Liver (tissue), 9 donors: ENCODE data around the gene DIP2C. TPM values are rescaled to one million over a fixed set of nuclear protein-coding genes. Genes with fewer than 3 reads are reported as not detected.
"Not testable (repeated sequence)": the region's sequence is repeated elsewhere in the genome, so short reads cannot be mapped to it uniquely, and the experiment has no call there.

ENCODE experiments used
- DNase-seq: peaks from one replicate; pipeline ENCODE4 v3.0.0-alpha.2; 2017; ENCODE audit warnings: low spot score
- H3K27ac ChIP-seq, 2 donors: one replicate each; pipeline ENCODE4 v1.7.0; 2013; ENCODE audit warnings: inconsistent platforms in 2 of 2, low read length in 2 of 2, control low read depth in 1 of 2, low read depth in 1 of 2, mild to moderate bottlenecking in 1 of 2
- H3K27me3 ChIP-seq, 4 donors: one replicate each; pipeline versions ENCODE4 v1.6.1 to v1.7.0; 2013; ENCODE audit warnings: low read length in 3 of 4, inconsistent platforms in 1 of 4, mild to moderate bottlenecking in 1 of 4, moderate library complexity in 1 of 4; ENCODE audit not compliant: control insufficient read depth in 4 of 4, insufficient read depth in 4 of 4
- H3K36me3 ChIP-seq, 4 donors: one replicate each; pipeline versions ENCODE4 v1.6.1 to v1.7.0; 2013; ENCODE audit warnings: low read length in 3 of 4, mild to moderate bottlenecking in 3 of 4, low read depth in 1 of 4, moderate library complexity in 1 of 4; ENCODE audit not compliant: control insufficient read depth in 4 of 4, insufficient read depth in 3 of 4
- H3K4me1 ChIP-seq, 4 donors: one replicate each; pipeline versions ENCODE4 v1.6.1 to v1.7.0; 2013; ENCODE audit warnings: low read length in 3 of 4, mild to moderate bottlenecking in 3 of 4, moderate library complexity in 1 of 4; ENCODE audit not compliant: control insufficient read depth in 4 of 4, insufficient read depth in 4 of 4
- H3K4me3 ChIP-seq, 3 donors: one replicate each; pipeline versions ENCODE4 v1.6.1 to v1.7.0; 2013; ENCODE audit warnings: low read length in 3 of 3, control low read depth in 1 of 3, low read depth in 1 of 3, mild to moderate bottlenecking in 1 of 3
- H3K9ac ChIP-seq, 2 donors: one replicate each; pipeline ENCODE4 v1.7.0; 2013; ENCODE audit warnings: low read length in 2 of 2, mild to moderate bottlenecking in 2 of 2, moderate library complexity in 2 of 2, control low read depth in 1 of 2, low read depth in 1 of 2
- H3K9me3 ChIP-seq, 4 donors: one replicate each; pipeline versions ENCODE4 v1.6.1 to v1.7.0; 2013; ENCODE audit warnings: low read length in 3 of 4; ENCODE audit not compliant: control insufficient read depth in 4 of 4
- EGR1 ChIP-seq, 2 donors: IDR thresholded peaks; 2 replicates each; pipeline ENCODE4 v1.6.1; 2016 to 2018; ENCODE audit warnings: antibody characterized with exemption in 2 of 2, low read depth in 2 of 2
- FOXA1 ChIP-seq: IDR thresholded peaks from 2 replicates; pipeline ENCODE4 v1.6.1; 2016; ENCODE audit warnings: antibody characterized with exemption
- FOXA2 ChIP-seq: IDR thresholded peaks from 2 replicates; pipeline ENCODE4 v1.6.1; 2016; ENCODE audit warnings: antibody characterized with exemption
- HNF4A ChIP-seq, 2 donors: conservative IDR thresholded peaks; 2 replicates each; pipeline ENCODE4 v1.6.1; 2016; ENCODE audit warnings: antibody characterized with exemption in 2 of 2, mild to moderate bottlenecking in 2 of 2
- HNF4G ChIP-seq: IDR thresholded peaks from 2 replicates; pipeline ENCODE4 v1.6.1; 2016; ENCODE audit warnings: antibody characterized with exemption
- JUND ChIP-seq, 2 donors: IDR thresholded peaks; 2 replicates each; pipeline ENCODE4 v1.6.1; 2016; ENCODE audit warnings: antibody characterized with exemption in 2 of 2
- NR2F2 ChIP-seq: IDR thresholded peaks from 2 replicates; pipeline ENCODE4 v1.6.1; 2016; ENCODE audit warnings: antibody characterized with exemption
- RAD21 ChIP-seq, 2 donors: IDR thresholded peaks; 2 replicates each; pipeline ENCODE4 v1.6.1; 2016; ENCODE audit warnings: antibody characterized with exemption in 2 of 2, mild to moderate bottlenecking in 2 of 2
- RXRA ChIP-seq, 2 donors: IDR thresholded peaks; 2 replicates each; pipeline ENCODE4 v1.6.1; 2017 to 2018; ENCODE audit warnings: antibody characterized with exemption in 2 of 2, mild to moderate bottlenecking in 1 of 2
- TAF1 ChIP-seq: conservative IDR thresholded peaks from 2 replicates; pipeline ENCODE4 v1.6.1; 2016; ENCODE audit warnings: antibody characterized with exemption, mild to moderate bottlenecking
- YY1 ChIP-seq: IDR thresholded peaks from 2 replicates; pipeline ENCODE4 v1.6.1; 2016; ENCODE audit warnings: antibody characterized with exemption, mild to moderate bottlenecking
- WGBS: extraction: QIAGEN DNeasy Blood & Tissue Kit; methylation state at CpG from one replicate; pipeline ENCODE4 v1.1.7; 2013; 5-methylcytosine and 5-hydroxymethylcytosine counted together
- polyA plus RNA-seq, 2 donors: library from polyadenylated mRNA; stranded (reverse) in 1 of 2; unstranded in 1 of 2; fragments of 200-250 nt in 1 of 2; fragments of >200 nt in 1 of 2; fragmentation: Nextera tagmentation in 1 of 2; extraction: Ambion mirVana in 1 of 2; gene quantifications; one replicate each; pipeline versions ENCODE4 v1.2.1 to v1.2.3, GENCODE V29; 2013 to 2015
- total RNA-seq, 2 donors: library from RNA; depleted of rRNA; stranded (reverse); fragments of >200 nt; gene quantifications; one replicate each; pipeline ENCODE4 v1.2.3, GENCODE V29; 2014
- TF ChIP-seq, protein P1 (sequence below): IDR thresholded peaks from 2 replicates; pipeline ENCODE4 v1.6.1; 2016; ENCODE audit warnings: antibody characterized with exemption, mild to moderate bottlenecking
- TF ChIP-seq, protein P2 (sequence below): IDR thresholded peaks from 2 replicates; pipeline ENCODE4 v1.6.1; 2016; ENCODE audit warnings: antibody characterized with exemption
- TF ChIP-seq, protein P3 (sequence below): IDR thresholded peaks from 2 replicates; pipeline ENCODE4 v1.6.1; 2016; ENCODE audit warnings: antibody characterized with exemption
- TF ChIP-seq, protein P4 (sequence below): IDR thresholded peaks from 2 replicates; pipeline ENCODE4 v1.6.1; 2016; ENCODE audit warnings: antibody characterized with exemption
- donor health status: healthy.
- donor health status: healthy.
- donor health status: healthy.
- donor health status: healthy.
- donor health status: healthy.

DIP2C gene
- total and polyA plus RNA-seq, 4 donors, result 4.2 to 12.2 (median 5.7) TPM

DNA sequence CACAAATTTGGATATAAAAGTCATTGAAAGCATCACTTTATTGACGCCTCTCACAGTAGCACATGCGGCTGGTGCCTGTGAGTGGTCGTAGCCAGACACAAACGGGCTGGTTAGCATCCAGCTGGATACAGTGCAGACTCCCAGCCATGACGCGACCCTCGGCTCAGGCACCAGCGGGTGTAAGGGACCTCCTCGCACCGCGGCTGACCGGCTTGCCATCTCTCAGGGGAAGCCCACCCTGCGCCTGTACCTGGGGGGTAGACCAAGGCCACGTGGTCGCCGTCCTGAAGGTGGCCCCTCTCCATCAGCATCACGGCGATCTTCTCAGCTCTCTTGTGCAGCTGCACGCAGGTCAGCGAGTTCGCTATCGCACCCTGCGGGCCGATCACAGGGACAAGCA is 340.4 kb downstream of the DIP2C start:
- TF ChIP-seq, protein P1, sequence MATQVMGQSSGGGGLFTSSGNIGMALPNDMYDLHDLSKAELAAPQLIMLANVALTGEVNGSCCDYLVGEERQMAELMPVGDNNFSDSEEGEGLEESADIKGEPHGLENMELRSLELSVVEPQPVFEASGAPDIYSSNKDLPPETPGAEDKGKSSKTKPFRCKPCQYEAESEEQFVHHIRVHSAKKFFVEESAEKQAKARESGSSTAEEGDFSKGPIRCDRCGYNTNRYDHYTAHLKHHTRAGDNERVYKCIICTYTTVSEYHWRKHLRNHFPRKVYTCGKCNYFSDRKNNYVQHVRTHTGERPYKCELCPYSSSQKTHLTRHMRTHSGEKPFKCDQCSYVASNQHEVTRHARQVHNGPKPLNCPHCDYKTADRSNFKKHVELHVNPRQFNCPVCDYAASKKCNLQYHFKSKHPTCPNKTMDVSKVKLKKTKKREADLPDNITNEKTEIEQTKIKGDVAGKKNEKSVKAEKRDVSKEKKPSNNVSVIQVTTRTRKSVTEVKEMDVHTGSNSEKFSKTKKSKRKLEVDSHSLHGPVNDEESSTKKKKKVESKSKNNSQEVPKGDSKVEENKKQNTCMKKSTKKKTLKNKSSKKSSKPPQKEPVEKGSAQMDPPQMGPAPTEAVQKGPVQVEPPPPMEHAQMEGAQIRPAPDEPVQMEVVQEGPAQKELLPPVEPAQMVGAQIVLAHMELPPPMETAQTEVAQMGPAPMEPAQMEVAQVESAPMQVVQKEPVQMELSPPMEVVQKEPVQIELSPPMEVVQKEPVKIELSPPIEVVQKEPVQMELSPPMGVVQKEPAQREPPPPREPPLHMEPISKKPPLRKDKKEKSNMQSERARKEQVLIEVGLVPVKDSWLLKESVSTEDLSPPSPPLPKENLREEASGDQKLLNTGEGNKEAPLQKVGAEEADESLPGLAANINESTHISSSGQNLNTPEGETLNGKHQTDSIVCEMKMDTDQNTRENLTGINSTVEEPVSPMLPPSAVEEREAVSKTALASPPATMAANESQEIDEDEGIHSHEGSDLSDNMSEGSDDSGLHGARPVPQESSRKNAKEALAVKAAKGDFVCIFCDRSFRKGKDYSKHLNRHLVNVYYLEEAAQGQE, result no peak
- no peak for TF ChIP-seq HNF4A (conservative IDR thresholded peaks at IDR 0.05)
- TF ChIP-seq FOXA1, result no peak
- no peak for TF ChIP-seq RXRA (IDR thresholded peaks at IDR 0.05)
- TF ChIP-seq, protein P2, sequence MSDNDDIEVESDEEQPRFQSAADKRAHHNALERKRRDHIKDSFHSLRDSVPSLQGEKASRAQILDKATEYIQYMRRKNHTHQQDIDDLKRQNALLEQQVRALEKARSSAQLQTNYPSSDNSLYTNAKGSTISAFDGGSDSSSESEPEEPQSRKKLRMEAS, result no peak
- no peak for TF ChIP-seq YY1
- TF ChIP-seq TAF1, result no peak
- no peak for TF ChIP-seq FOXA2
- no peak for TF ChIP-seq RAD21 (IDR thresholded peaks at IDR 0.05)
- no peak for TF ChIP-seq HNF4G
- TF ChIP-seq EGR1 (IDR thresholded peaks at IDR 0.05; ENCODE audit: low read depth in 2 of 2), result no peak
- TF ChIP-seq, protein P3, sequence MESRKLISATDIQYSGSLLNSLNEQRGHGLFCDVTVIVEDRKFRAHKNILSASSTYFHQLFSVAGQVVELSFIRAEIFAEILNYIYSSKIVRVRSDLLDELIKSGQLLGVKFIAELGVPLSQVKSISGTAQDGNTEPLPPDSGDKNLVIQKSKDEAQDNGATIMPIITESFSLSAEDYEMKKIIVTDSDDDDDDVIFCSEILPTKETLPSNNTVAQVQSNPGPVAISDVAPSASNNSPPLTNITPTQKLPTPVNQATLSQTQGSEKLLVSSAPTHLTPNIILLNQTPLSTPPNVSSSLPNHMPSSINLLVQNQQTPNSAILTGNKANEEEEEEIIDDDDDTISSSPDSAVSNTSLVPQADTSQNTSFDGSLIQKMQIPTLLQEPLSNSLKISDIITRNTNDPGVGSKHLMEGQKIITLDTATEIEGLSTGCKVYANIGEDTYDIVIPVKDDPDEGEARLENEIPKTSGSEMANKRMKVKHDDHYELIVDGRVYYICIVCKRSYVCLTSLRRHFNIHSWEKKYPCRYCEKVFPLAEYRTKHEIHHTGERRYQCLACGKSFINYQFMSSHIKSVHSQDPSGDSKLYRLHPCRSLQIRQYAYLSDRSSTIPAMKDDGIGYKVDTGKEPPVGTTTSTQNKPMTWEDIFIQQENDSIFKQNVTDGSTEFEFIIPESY, result no peak
- TF ChIP-seq JUND (IDR thresholded peaks at IDR 0.05), result no peak
- TF ChIP-seq, protein P4, sequence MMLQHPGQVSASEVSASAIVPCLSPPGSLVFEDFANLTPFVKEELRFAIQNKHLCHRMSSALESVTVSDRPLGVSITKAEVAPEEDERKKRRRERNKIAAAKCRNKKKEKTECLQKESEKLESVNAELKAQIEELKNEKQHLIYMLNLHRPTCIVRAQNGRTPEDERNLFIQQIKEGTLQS, result no peak
- TF ChIP-seq NR2F2, result no peak
- Histone ChIP-seq H3K27me3 (no peaks in the 10 kb centered on the region), H3K4me1 (no peaks in the 10 kb centered on the region), H3K4me3 (no peak overlapping the region), H3K36me3 (peaks cover 3 to 30% (median 13%) of the 10 kb centered on the region in 4 donors), H3K27ac (no peak overlapping the region), H3K9me3 (no peaks in the 10 kb centered on the region), H3K9ac (no peak overlapping the region)
- 97% methylated on average over 24 of the region's 24 CpGs for WGBS
- no peak for DNase-seq

DNA sequence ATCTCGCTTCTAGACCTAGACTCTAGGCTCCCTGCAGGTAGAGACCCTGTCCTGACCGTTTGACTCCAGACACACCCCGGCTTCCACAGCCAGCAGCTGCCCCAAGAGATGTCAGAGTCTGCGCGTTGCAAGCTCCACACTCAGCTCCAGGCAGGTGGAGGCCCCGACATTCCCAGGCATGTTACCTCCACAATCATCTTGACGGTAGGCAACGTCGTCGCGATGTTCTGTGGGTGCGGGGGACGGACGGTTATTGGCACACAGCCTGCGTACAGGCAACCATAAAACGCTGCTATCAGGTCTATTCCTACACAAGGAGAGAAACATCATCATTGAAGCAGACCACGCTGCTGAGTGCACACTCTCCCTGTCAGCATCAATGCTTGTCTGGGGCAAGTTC is 341.0 kb downstream of the DIP2C start:
- 97% methylated on average over 17 of the region's 17 CpGs for WGBS
- TF ChIP-seq, protein P3, result no peak
- no peak for TF ChIP-seq FOXA1
- no peak for TF ChIP-seq RAD21 (IDR thresholded peaks at IDR 0.05)
- no peak for TF ChIP-seq RXRA (IDR thresholded peaks at IDR 0.05)
- TF ChIP-seq YY1, result no peak
- TF ChIP-seq NR2F2, result no peak
- TF ChIP-seq, protein P1, result no peak
- no peak for DNase-seq

DNA sequence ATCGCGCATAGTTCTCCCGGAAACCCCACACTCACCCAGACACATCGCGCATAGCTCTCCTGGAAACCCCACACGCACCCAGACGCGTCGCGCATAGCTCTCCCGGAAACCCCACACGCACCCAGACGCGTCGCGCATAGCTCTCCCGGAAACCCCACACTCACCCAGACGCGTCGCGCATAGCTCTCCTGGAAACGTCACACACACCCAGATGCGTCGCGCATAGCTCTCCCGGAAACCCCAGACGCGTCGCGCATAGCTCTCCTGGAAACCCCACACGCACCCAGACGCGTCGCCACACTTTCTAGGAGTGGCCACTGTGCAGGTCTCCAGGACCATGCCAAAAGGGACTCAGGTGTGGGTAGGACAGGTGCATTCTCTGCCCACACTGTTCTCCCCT is 341.7 kb downstream of the DIP2C start:
- not testable (repeated sequence) for H3K9ac ChIP-seq, H3K9me3 ChIP-seq, H3K4me1 ChIP-seq, H3K4me3 ChIP-seq, H3K27ac ChIP-seq, DNase-seq, H3K27me3 ChIP-seq
- peaks cover 3 to 28% (median 12%) of the 10 kb centered on the region in 4 donors for H3K36me3 ChIP-seq
- WGBS, result 95% methylated on average over 34 of the region's 34 CpGs

More for the DNA sequence above, 341.0 kb downstream of the DIP2C start:
- Histone ChIP-seq H3K9me3 (no peaks in the 10 kb centered on the region), H3K4me3 (no peak overlapping the region), H3K36me3 (peaks cover 3 to 28% (median 12%) of the 10 kb centered on the region in 4 donors), H3K27ac (no peak overlapping the region), H3K4me1 (no peaks in the 10 kb centered on the region), H3K9ac (no peak overlapping the region), H3K27me3 (no peaks in the 10 kb centered on the region)
